GM19438 (cell line): ENCODE measurements around the gene NXF3.
"Not testable (repeated sequence)": the region's sequence is repeated elsewhere in the genome, so short reads cannot be mapped to it uniquely, and the experiment has no call there.

Experiments
- ATAC-seq: cut with Tn5 transposase; IDR thresholded peaks from one replicate; pipeline ENCODE4 v1.9.1; 2021; ENCODE audit warnings: low read depth; ENCODE audit not compliant: unreplicated experiment

NXF3 gene

GRCh38 chrX:103092942-103093341, at the start of gene NXF3:
TSS of gene NXF3 (minus strand) at chrX:103093143. CDS start at chrX:103093023, 120 bp downstream.
- no peak for ATAC-seq

GRCh38 chrX:103136528-103136927, 43.6 kb upstream of the NXF3 start:
- not testable (repeated sequence) for ATAC-seq

- no peak for ATAC-seq
Measured at GRCh38 chrX:103124284-103124683, 31.3 kb upstream of the NXF3 start.

- no peak for ATAC-seq
Measured at GRCh38 chrX:103120748-103121147, 27.8 kb upstream of the NXF3 start.

GRCh38 chrX:103116970-103117369, 24.0 kb upstream of the NXF3 start:
- ATAC-seq, result not testable (repeated sequence)

GRCh38 chrX:103109497-103109896, 16.6 kb upstream of the NXF3 start:
- ATAC-seq, result not testable (repeated sequence)

GRCh38 chrX:103107836-103108235, 14.9 kb upstream of the NXF3 start:
- ATAC-seq, result no peak

GRCh38 chrX:103107227-103107737, 14.3 kb upstream of the NXF3 start:
- not testable (repeated sequence) for ATAC-seq

GRCh38 chrX:103104370-103104769, 11.4 kb upstream of the NXF3 start:
- ATAC-seq, result not testable (repeated sequence)

GRCh38 chrX:103103866-103104265, 10.9 kb upstream of the NXF3 start:
- ATAC-seq, result not testable (repeated sequence)

- no peak for ATAC-seq
Measured at GRCh38 chrX:103101299-103102042, 8.5 kb upstream of the NXF3 start.

- ATAC-seq, result no peak
Measured at GRCh38 chrX:103100484-103100883, 7.5 kb upstream of the NXF3 start.

- ATAC-seq, result no peak
Measured at GRCh38 chrX:103099691-103100090, 6.7 kb upstream of the NXF3 start.

GRCh38 chrX:103098488-103098887, 5.5 kb upstream of the NXF3 start:
- no peak for ATAC-seq

- no peak for ATAC-seq
Measured at GRCh38 chrX:103081051-103081450, 11.9 kb downstream of the NXF3 start.

- ATAC-seq, result no peak
Measured at GRCh38 chrX:103073467-103073866, 19.5 kb downstream of the NXF3 start.

GRCh38 chrX:103066606-103067005, 26.3 kb downstream of the NXF3 start:
- no peak for ATAC-seq

GRCh38 chrX:103063918-103064434, 29.0 kb downstream of the NXF3 start, which contains the start of gene BEX1:
TSS of gene BEX1 (minus strand) at chrX:103064171. CDS start at chrX:103063274, 897 bp downstream.
- no peak for ATAC-seq

GRCh38 chrX:103063191-103063845, 29.6 kb downstream of the NXF3 start:
- ATAC-seq, result no peak

- ATAC-seq, result no peak
Measured at GRCh38 chrX:103061486-103061885, 31.5 kb downstream of the NXF3 start.

GRCh38 chrX:103056902-103057301, 36.0 kb downstream of the NXF3 start:
- ATAC-seq, result no peak
